Left renal pelvis (tissue), 4 donors: ENCODE results near the gene HCN3. TPM values are rescaled to one million over a fixed set of nuclear protein-coding genes. Genes with fewer than 3 reads are reported as not detected.
"Not testable (repeated sequence)": the region's sequence is repeated elsewhere in the genome, so short reads cannot be mapped to it uniquely, and the experiment has no call there.

Experiments used
- DNase-seq, 4 donors: peaks; one replicate each; pipeline ENCODE4 v3.0.0-alpha.2; 2013; ENCODE audit warnings: low read depth in 4 of 4, low spot score in 3 of 4
- polyA plus RNA-seq, 4 donors: library from polyadenylated mRNA; unstranded; fragments of 120-200 nt; gene quantifications; one replicate each; pipeline ENCODE4 v1.2.1, GENCODE V29; 2013; ENCODE audit not compliant: insufficient read length in 4 of 4

HCN3 gene
- polyA plus RNA-seq, 4 donors, result 8.4 to 11.9 (median 10.1) TPM

DNA sequence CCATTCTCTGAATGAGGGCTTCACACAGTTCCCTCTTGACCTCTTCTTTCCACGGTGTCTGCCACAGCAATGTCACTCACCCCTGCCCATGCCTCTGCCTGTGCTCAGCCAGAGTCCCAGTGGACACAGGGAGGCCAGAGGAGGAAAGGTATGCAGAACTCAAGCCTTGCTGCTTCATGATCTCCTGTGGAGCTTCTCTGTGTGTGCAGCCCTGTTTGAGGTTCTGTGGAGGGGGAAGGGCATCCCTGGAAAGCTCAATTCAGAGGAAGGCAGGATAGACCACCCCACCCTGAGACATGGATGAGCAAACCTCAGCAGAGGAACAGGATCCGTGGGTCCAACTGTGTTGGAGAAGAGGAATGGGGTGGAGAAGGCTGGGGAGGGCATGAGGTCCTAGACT is 2.0 kb downstream of the HCN3 start:
- no peak for DNase-seq

DNA sequence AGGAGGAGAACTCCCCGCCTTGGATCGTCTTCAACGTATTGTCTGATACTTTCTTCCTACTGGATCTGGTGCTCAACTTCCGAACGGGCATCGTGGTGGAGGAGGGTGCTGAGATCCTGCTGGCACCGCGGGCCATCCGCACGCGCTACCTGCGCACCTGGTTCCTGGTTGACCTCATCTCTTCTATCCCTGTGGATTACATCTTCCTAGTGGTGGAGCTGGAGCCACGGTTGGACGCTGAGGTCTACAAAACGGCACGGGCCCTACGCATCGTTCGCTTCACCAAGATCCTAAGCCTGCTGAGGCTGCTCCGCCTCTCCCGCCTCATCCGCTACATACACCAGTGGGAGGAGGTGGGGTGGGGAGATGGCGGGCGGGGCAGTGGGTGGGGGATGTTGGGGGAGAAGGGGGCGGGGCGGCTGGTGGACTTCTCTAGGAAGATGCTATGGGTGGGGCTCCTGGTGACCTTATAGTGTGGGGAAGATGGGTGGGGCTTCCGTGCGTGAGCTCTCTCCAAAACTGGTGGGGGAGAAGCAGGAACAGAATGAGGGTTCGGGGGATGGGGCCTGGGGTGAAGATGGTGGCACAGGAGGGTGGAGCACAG is 5.3 kb downstream of the HCN3 start:
- no peak for DNase-seq

DNA sequence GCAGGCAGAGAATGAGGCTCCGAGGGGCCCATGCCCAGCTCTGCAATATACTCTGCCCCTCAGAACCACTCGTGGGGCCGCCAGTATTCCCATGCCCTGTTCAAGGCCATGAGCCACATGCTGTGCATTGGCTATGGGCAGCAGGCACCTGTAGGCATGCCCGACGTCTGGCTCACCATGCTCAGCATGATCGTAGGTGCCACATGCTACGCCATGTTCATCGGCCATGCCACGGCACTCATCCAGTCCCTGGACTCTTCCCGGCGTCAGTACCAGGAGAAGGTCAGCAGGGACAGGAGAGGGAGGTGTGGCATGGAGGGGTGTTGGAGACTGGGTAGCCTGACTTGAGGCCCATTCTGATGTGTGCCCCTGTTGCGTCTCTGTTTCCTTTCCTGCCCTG is 7.2 kb downstream of the HCN3 start:
- DNase-seq, result no peak

DNA sequence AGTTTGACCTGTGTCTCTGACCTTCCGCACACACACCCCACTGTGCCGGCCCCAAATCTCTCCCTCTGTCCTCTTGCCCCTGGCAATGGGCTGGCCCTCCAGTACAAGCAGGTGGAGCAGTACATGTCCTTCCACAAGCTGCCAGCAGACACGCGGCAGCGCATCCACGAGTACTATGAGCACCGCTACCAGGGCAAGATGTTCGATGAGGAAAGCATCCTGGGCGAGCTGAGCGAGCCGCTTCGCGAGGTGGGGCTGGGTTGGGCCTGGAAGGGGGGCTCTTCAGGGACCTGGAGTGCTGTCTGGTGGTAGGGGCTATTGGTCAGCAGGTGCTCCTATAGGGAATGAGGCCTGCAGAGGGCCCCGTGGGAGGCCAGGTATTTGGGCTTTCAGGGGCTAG is 7.8 kb downstream of the HCN3 start:
- no peak for DNase-seq

DNA sequence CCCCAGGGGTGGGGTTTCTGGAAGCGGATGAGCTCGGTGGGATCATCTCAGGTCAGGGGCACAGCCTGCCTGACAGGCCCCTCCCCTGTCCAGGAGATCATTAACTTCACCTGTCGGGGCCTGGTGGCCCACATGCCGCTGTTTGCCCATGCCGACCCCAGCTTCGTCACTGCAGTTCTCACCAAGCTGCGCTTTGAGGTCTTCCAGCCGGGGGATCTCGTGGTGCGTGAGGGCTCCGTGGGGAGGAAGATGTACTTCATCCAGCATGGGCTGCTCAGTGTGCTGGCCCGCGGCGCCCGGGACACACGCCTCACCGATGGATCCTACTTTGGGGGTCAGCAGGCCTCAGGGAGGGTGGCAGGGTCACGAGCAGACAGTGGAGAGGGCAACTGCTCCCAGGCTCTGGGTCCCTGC is 8.4 kb downstream of the HCN3 start:
- DNase-seq, result no peak

DNA sequence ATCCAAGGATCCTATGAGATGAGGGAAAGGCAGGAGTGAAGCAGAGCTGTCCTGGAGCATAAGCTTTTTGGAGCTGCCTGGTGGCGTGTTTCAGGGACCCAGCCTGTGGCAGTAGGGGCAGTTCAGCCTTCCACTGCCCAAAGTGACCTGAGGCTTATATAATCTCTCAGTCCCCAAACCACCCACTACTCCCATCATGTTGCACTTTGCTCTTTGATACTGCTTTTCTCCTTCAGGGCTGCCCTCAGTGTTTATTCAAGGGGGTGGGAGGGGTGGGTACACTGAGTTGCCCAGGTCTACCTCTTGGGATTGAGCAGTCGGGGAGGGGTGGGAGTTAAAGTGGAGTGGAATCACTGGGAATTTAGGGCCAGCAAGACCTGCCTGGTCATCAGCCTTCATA is 9.3 kb downstream of the HCN3 start:
- DNase-seq, result no peak

DNA sequence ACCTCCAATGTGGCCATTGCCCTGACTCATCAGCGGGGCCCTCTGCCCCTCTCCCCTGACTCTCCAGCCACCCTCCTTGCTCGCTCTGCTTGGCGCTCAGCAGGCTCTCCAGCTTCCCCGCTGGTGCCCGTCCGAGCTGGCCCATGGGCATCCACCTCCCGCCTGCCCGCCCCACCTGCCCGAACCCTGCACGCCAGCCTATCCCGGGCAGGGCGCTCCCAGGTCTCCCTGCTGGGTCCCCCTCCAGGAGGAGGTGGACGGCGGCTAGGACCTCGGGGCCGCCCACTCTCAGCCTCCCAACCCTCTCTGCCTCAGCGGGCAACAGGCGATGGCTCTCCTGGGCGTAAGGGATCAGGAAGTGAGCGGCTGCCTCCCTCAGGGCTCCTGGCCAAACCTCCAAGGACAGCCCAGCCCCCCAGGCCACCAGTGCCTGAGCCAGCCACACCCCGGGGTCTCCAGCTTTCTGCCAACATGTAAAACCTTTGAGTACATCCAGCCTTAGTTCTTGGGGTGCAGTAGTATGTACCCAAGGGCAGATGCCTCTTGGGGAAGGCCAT is 10.8 kb downstream of the HCN3 start:
- DNase-seq, result no peak

DNA sequence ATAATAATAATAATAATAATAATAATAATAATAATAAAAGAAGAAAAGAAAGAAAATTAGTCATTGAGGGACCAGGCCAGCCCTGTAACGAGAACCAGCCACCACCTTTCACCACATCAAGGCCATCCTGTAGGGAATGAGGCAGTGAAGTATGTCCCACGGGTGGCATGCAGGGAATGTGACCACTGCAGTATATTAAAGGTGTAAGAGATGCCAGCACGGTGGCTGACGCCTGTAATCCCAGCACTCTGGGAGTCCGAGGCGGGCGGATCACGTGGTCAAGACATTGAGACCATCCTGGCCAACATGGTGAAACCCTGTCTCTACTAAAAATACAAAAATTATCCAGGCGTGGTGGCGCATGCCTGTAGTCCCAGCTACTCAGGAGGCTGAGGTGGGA is 13.7 kb downstream of the HCN3 start:
- not testable (repeated sequence) for DNase-seq

DNA sequence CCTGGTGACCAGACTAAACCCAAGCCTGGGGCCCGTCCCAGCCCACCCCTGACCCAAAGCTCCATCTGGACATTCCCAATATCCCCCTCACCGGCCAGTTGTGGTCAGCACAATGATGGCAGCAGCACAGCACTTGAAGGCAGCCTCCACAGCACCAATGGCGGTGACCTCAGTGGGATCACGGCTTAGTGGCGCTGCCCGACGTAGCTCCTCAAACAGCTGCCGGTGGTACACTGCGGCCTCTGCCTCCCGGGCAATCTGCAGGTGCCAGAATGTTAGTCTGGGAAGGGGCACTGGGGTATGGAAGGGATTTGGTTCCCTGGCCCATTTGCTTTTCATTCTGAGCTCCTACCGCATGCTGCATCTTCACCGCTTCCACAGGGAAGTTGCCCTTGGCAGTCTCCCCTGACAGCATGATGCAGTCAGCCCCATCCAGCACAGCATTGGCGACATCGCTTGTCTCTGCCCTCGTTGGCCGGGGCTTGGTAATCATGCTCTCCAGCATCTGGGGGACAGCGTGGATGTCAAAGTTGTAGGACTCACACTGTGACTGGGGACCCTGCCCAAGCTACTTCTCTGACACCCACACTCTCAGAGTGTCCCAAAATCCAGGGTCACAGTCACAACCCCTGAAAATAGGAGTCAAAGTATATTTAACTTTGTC is 16.0 kb downstream of the HCN3 start:
- DNase-seq, result no peak

DNA sequence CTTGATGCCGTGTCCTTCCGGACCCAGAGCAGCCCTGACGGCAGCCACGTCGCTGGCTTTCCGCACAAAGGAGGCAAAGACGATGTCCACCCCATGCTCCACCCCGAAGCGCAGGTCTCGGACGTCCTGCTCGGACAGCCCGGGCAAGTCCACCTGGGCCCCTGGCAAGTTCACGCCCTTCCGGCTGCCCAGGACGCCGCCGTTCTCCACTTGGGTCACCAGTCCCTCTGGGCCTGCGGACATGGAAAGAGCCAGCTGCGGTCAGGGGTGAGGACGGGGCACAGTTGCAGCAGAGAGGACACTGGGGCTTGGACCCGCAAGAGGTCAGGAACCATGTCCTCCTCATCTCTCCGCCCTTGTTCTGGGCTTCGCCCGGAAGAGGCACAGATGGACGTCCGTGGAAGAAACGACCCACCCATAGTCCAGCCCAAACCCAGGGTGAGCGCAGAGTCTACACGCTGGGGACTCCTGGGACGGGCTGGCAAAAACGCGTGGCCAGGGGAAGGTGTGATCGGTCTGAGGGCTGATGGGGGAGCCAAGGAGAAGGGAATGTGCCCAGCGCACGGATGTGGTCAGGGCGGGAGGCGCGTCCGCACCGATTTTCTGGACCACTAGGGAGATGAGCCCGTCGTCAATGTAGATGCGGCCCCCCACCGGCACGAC is 17.4 kb downstream of the HCN3 start:
- no peak for DNase-seq

DNA sequence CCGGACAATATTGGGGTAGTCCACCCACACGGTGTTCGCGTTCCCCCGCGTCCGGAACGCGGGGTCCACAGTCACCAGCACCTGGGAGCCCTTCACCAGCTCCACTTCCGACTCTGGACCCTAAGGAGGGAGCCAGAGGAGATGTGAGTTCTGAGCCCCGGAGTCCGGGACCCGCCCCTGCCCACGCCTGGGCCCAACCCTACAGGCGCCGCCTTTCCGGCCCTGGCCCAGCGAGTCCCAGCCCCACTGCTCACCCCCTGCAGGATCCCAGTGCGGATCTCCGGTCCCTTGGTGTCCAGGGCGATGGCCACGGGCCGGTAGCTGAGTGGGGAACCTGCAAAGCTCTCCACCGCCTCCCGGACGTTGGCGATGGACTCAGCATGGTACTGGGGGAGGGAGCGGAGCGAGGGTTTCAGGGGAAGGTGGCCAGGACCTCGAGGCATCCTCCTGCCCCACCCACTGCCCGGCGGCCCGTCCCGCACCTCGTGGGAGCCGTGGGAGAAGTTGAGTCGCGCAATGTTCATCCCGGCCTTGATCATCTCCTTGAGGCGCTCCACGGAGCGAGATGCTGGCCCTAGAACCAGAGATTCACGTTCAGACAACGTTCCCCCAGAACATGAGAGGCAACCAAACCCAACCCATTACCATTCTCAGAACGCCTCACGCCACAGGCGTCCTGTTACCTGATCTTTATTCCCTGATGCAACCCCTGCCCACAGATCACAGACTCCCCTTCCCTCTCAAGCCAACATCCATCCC is 18.1 kb downstream of the HCN3 start:
- DNase-seq, result no peak

DNA sequence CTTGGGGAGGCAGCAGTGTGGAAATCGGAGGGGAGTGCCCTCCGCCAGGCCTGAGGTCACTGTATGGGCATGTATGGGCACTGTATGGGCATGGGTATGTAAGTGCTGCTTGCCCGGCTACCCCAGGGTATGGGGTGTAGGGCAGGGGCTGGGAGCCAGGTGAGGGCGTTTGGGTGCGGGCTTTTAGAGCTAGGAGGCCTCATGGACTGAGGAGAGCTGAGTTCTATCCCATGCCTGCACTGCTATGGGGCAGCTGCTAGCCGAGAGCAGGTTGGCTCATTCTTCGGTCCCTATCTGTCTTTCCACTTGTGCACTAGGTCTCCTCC is 18.6 kb downstream of the HCN3 start:
- no peak for DNase-seq

DNA sequence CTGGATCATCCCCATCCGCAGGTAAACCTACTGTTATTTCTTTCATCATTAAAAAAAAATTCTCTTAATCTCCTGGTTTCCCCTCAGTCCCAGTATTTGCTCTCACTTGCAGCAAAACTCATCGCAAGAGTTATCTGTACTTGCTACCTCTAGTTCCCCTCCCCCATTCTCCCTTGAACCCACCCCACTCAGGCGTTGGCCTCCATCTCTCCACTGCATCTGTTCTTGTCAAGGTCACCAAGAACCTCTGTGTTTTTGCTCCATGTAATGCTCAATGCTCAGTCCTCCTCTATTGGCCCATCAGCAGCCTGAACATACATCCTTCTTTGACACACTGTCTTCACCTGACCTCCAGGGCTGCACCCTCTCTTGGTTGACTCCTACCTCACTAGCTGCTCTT is 19.4 kb downstream of the HCN3 start:
- no peak for DNase-seq

DNA sequence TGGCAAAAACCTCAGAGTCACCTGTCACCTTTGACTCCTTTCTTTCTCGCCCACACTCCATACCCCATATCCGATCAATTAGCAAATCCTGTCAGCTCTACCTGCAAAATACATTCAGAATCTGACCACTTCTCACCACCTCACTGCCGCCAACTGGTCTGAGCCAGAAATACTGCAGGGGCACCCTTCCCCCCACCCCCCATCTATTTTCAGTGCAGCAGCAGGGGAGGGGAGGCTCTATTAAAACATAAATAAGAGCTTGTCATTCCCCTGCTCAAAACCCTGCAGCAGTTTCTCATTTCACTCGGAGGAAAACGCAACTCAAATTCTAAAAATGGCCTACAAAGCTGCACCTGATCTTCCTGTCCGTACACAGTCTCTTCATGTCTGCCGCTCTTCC is 20.1 kb downstream of the HCN3 start:
- DNase-seq, result no peak

DNA sequence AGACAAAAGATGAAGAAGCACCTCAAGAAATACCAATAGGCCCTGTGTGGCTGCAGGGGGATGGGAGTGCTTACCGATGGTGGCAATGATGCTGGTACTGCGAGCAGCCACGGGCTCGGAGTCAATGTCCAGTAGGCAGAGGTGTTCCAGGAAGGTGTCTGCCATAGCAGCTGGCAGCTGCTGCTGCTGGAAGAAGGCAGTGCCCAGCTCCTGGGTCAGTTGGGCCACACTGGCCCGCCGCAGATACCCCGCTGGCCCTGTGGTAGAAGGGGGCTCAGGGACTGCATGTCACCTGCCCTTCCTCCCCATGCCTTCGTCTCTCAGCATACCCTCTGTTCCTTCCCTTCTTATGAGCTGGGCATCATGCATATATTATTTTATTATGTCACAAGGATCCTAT is 22.8 kb downstream of the HCN3 start:
- no peak for DNase-seq

DNA sequence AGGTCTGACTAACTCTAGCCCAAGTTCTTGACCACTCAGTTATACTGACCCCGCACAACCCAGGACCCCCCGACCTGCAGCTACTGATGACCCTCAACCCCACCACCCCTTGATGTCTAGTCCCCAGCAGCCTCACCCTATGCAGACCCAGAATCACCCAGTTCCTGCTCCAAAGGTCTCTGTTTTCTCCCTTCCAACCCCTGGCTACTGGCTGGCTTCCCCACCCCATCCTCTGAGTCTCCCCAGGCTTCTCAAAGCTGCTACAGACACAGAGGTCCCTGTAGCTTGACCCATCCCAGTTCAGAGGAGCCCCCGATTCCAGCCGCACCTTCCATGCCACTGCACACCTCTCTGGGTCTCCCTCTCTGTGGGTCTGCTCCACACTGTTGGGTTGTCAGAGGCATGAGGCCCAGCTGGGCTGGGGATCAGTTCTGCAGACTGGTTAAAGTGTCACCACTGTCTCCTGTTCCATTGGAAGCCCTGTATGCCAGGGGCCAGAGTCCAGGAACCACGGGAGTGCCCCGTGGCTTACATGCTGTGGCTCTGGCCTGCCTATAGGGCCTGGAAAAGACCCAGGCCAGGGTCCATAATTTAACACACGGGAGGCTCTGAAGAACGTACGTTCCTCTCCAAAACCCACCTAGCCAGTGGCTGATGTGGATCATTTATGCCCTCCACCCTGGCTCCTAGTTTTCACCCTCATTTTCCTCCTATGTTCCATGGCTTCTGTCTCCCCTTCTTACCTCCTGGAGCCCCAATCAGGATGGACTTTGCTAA is 23.5 kb downstream of the HCN3 start:
- DNase-seq, result no peak

DNA sequence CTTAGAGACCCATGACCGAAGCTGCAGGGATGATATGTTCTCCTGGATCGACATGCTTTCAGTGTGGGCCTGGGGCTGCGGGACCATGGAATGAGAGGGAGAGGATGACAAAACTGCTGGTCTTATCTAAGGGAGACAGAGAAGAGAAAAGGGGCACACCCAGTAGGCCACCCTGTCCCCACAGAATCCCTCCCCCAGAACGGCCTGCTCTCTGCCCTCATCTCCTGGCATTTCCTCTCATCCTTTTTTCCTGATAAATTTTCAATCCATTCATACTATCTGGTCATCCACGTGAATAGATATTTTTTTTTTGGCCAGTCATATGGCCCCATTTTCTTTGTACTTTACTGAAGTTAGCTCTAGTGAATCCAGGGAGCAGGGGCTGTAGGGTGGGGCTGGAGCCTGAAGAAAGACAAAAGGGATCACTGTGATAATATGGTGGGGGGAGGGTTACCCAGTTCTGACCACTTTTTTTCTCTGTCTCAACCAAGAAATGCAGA is 24.1 kb downstream of the HCN3 start, which contains the start of gene PKLR:
Gene PKLR, minus strand, starts transcription at position 97 of the 500 bp plus-strand sequence. Its CDS starts 43 bp downstream, at position 54.
- DNase-seq, result no peak

DNA sequence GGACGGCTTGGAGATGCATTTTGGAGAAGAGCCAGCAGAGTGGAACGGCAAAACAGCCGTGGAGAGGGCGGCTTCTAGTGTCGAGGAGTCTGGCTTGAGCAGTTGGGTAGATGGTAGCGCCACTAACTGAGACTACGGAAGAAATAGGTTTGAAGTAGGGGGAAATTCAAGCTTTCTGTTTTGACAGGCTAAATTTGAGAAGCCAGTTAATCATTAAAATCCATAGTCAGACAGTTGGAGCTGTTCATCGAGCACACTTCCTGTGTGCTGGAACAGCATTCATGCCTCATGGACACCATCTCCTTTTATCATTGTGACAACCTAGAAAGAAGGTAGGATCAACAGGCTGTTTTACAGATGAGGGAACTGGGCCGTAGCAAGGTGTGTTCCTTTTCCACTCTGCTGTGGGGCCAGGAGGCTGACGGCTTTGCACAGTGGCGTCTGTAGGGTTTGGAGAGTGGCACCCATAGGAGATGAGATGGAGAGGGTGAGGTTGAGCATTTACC is 27.3 kb downstream of the HCN3 start:
- DNase-seq, result no peak

DNA sequence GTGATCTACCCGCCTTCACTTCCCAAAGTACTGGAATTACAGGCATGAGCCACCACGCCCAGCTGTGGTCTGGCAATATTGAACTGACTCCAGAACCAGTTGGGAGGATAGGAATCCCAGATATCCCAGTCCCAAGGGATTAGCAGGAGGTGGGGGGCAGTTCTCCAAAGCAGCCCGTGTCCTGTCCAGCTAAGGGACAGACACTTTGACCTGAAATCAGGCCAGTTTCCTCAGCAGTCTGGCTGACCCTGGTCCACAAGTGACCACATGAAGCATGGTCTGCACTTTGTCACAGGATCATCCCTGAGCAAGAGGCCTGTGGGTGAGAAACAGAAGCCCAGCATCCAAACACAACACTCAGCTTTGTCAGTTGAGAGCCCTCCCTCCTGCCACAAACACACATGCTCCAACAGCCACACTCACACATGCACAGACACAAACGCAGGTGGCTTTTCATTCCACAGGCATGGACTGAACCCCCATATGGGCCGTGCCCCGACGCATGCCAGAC is 28.7 kb downstream of the HCN3 start:
- no peak for DNase-seq

DNA sequence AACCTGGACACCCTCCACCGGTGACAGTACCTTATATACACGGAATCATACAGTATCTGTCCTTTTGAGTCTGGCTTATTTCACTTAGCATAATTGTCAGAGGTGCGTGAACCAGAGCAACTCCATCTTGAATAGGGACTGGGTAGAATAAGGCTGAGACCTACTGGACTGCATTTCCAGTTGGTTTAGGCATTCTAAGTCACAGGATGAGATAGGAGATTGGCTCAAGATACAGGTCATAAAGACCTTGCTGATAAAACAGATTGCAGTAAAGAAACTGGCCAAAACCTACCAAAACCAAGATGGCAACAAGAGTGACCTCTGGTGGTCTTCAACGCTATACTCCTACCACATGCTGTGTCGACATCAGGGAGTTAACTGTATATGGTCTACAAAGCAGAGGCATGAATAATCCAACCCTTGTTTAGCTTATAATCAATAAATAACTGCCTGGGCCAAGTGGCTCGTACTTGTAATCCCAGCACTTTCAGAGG is 30.0 kb downstream of the HCN3 start:
- DNase-seq, result no peak
